ENCODE results near the gene GNA15. TPM values are rescaled to one million over a fixed set of nuclear protein-coding genes. Genes with fewer than 3 reads are reported as not detected.

The GNA15 gene
- total and polyA plus RNA-seq, 4 donors: 1.8 to 12.5 (median 7.0) TPM

DNA sequence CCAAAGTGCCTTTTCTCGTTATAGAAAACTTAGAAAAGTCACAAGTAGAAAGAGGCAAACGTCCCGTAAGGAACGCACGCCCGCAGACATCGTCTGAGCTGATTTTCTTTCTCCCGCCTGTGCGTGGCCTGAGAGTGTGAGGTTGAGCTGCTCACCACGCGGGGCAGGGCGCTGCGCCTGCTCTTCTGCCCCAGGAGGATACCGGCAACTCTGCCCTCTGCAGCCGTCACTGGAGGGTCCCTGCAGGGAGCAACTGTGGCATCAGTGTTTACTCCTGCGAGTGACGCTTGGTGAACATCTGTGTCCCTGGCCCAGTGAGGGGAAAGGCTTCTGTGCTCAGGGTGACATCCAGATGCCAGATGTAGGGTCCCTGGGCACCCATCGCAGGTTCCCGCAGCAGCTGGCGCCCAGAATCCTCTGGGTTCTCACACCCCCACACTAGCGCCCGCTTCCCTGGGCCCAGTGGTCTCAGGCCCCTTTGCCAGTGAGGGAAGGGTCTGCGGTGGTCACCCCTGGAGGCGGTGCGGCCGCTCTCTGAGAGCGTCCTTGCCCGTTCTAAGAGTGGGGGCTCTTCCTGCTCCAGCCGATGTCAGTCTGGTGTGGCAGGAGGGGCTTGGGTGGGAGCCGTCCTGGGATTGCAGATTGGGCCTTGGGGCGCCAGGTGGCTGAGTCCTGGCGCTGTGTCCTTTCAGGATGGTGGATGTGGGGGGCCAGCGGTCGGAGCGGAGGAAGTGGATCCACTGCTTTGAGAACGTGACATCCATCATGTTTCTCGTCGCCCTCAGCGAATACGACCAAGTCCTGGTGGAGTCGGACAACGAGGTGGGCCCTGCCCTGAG, 17.4 kb upstream of the GNA15 start:
- intact Hi-C loops (cut with DNase I): no loop called here
- DNase-seq (no peak), ATAC-seq (ENCODE audit: low FRiP score) (no peak)
- Histone ChIP-seq H3K27ac (ENCODE audit: low read depth in 1 of 2, low read length in 2 of 2) (no peak overlapping the region), H3K4me1 (ENCODE audit: control insufficient read depth in 1 of 2, insufficient read depth in 2 of 2, low read length in 2 of 2) (no peaks in the 10 kb centered on the region), H3K27me3 (ENCODE audit: control insufficient read depth in 1 of 2, insufficient read depth in 2 of 2, low read length in 1 of 2) (no peaks in the 10 kb centered on the region), H3K9me3 (ENCODE audit: control insufficient read depth, low read length) (no peaks in the 10 kb centered on the region), H3K4me3 (ENCODE audit: low read length in 2 of 2) (no peak overlapping the region), H3K36me3 (ENCODE audit: control insufficient read depth in 1 of 2, insufficient read depth in 2 of 2, low read length in 1 of 2) (no peaks in the 10 kb centered on the region)
- 89 to 91% methylated on average over 42 of the region's 42 CpGs for WGBS, 2 donors

GRCh38 chr19:3119071-3119595, 16.7 kb upstream of the GNA15 start:
- no peak for DNase-seq
- intact Hi-C loops (cut with DNase I): no loop called here
- Histone ChIP-seq H3K27me3 (ENCODE audit: control insufficient read depth in 1 of 2, insufficient read depth in 2 of 2, low read length in 1 of 2) (no peaks in the 10 kb centered on the region), H3K4me1 (ENCODE audit: control insufficient read depth in 1 of 2, insufficient read depth in 2 of 2, low read length in 2 of 2) (no peaks in the 10 kb centered on the region), H3K27ac (ENCODE audit: low read depth in 1 of 2, low read length in 2 of 2) (no peak overlapping the region), H3K4me3 (ENCODE audit: low read length in 2 of 2) (no peak overlapping the region), H3K9me3 (ENCODE audit: control insufficient read depth, low read length) (no peaks in the 10 kb centered on the region), H3K36me3 (ENCODE audit: control insufficient read depth in 1 of 2, insufficient read depth in 2 of 2, low read length in 1 of 2) (no peaks in the 10 kb centered on the region)
- WGBS, 2 donors: 90 to 92% methylated on average over 23 of the region's 23 CpGs
- ATAC-seq (ENCODE audit: low FRiP score): no peak

- H3K27me3 ChIP-seq (ENCODE audit: control insufficient read depth in 1 of 2, insufficient read depth in 2 of 2, low read length in 1 of 2): no peaks in the 10 kb centered on the region
- H3K4me3 ChIP-seq (ENCODE audit: low read length in 2 of 2): no peak overlapping the region
- H3K4me1 ChIP-seq (ENCODE audit: control insufficient read depth in 1 of 2, insufficient read depth in 2 of 2, low read length in 2 of 2): no peaks in the 10 kb centered on the region
- DNase-seq (no peak), ATAC-seq (ENCODE audit: low FRiP score) (no peak)
- H3K36me3 ChIP-seq (ENCODE audit: control insufficient read depth in 1 of 2, insufficient read depth in 2 of 2, low read length in 1 of 2): no peaks in the 10 kb centered on the region
- no peak overlapping the region for H3K27ac ChIP-seq (ENCODE audit: low read depth in 1 of 2, low read length in 2 of 2)
- H3K9me3 ChIP-seq (ENCODE audit: control insufficient read depth, low read length): no peaks in the 10 kb centered on the region
- 83 to 85% methylated on average over 26 of the region's 26 CpGs for WGBS, 2 donors
- intact Hi-C loops (cut with DNase I): no loop called here
Measured at GRCh38 chr19:3119693-3120380, 16.0 kb upstream of the GNA15 start.

DNA sequence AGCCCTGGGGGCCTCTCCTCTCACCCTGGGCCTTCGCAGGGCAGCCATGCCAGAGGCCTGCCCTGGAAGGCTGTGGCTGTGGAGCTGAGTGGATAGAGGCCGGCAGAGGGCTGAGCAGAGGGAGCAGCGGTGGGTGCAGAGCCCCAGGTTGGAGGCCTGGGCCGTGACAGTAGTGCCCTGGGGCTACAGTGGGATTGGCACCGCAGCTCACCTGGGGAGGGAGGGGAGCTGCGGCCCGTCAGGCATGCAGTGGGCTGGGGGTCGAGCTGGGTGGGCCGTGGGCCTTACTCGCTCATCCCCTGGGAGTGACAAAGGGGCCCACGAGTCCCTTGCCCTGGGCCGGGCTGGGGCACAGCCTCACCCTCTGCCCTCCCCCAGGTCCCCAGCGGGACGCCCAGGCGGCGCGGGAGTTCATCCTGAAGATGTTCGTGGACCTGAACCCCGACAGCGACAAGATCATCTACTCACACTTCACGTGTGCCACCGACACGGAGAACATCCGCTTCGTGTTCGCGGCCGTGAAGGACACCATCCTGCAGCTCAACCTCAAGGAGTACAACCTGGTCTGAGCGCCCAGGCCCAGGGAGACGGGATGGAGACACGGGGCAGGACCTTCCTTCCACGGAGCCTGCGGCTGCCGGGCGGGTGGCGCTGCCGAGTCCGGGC, 15.1 kb upstream of the GNA15 start:
- Histone ChIP-seq H3K27me3 (ENCODE audit: control insufficient read depth in 1 of 2, insufficient read depth in 2 of 2, low read length in 1 of 2) (no peaks in the 10 kb centered on the region), H3K27ac (ENCODE audit: low read depth in 1 of 2, low read length in 2 of 2) (no peak overlapping the region), H3K9me3 (ENCODE audit: control insufficient read depth, low read length) (no peaks in the 10 kb centered on the region), H3K36me3 (ENCODE audit: control insufficient read depth in 1 of 2, insufficient read depth in 2 of 2, low read length in 1 of 2) (no peaks in the 10 kb centered on the region), H3K4me1 (ENCODE audit: control insufficient read depth in 1 of 2, insufficient read depth in 2 of 2, low read length in 2 of 2) (no peaks in the 10 kb centered on the region), H3K4me3 (ENCODE audit: low read length in 2 of 2) (no peak overlapping the region)
- ATAC-seq (ENCODE audit: low FRiP score): no peak
- no peak for DNase-seq
- intact Hi-C loops (cut with DNase I): no loop called here
- WGBS, 2 donors: 91 to 93% methylated on average over 36 to 38 of the region's 38 CpGs

DNA sequence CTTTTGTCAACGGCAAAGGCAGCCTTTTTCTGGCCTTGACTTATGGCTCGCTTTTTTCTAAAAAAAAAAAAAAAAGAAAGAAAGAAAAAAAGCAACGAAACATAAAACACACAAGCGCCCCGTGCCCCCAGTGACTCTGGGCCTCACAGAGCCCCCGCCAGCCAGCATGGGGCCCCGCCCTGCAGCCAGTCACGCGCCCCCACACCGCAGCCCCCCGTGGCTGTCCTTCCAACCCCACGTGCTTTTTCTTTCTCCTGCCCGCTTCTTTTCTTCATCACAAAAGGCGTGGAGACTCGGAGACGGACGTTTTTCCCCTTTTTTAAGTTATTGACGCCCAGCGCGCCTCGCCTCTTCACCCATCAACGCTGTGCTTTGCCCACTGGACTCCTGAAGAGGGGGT, 14.4 kb upstream of the GNA15 start:
- intact Hi-C loops (cut with DNase I): no loop called here
- Histone ChIP-seq H3K4me1 (ENCODE audit: control insufficient read depth in 1 of 2, insufficient read depth in 2 of 2, low read length in 2 of 2) (no peaks in the 10 kb centered on the region), H3K4me3 (ENCODE audit: low read length in 2 of 2) (no peak overlapping the region), H3K36me3 (ENCODE audit: control insufficient read depth in 1 of 2, insufficient read depth in 2 of 2, low read length in 1 of 2) (no peaks in the 10 kb centered on the region), H3K27me3 (ENCODE audit: control insufficient read depth in 1 of 2, insufficient read depth in 2 of 2, low read length in 1 of 2) (no peaks in the 10 kb centered on the region), H3K27ac (ENCODE audit: low read depth in 1 of 2, low read length in 2 of 2) (no peak overlapping the region), H3K9me3 (ENCODE audit: control insufficient read depth, low read length) (no peaks in the 10 kb centered on the region)
- 86 to 88% methylated on average over 22 of the region's 22 CpGs for WGBS, 2 donors
- DNase-seq (no peak), ATAC-seq (ENCODE audit: low FRiP score) (no peak)

DNA sequence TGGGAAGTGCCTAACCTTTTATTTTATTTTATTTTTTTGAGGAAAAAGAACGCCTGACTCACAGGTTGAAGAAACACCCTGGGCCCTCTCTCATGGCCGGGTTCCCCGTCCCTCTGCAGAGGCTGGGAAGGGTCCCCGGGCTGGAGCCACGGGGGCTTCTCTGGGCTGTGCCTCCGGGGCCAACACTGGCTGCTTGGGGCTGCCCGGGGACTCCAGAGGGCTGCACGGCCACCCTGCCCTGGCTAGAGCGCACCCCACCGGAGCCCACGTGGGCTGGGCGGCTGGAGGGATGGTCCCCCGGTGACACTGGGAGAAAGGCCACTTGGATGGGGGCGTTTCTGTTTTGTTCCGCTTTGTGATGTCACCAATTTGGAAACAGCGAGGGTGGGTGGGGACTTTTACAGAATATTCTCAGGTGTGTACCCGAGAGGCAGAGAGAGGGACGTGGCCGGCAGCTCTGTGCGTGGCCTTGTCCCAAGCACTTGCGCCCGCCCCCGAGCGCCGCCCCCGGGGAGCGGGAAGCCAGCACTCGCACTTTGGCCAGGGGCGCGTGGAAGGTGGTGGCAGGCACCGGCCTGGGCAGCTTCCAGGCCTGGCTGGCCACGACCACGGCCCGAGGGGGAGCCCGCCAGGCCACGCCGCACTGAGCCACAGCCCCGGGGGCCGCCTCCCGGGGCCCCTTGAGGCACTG, 13.9 kb upstream of the GNA15 start:
- Histone ChIP-seq H3K4me1 (ENCODE audit: control insufficient read depth in 1 of 2, insufficient read depth in 2 of 2, low read length in 2 of 2) (no peaks in the 10 kb centered on the region), H3K36me3 (ENCODE audit: control insufficient read depth in 1 of 2, insufficient read depth in 2 of 2, low read length in 1 of 2) (no peaks in the 10 kb centered on the region), H3K27me3 (ENCODE audit: control insufficient read depth in 1 of 2, insufficient read depth in 2 of 2, low read length in 1 of 2) (no peaks in the 10 kb centered on the region), H3K4me3 (ENCODE audit: low read length in 2 of 2) (no peak overlapping the region), H3K27ac (ENCODE audit: low read depth in 1 of 2, low read length in 2 of 2) (no peak overlapping the region), H3K9me3 (ENCODE audit: control insufficient read depth, low read length) (no peaks in the 10 kb centered on the region)
- DNase-seq (no peak), ATAC-seq (ENCODE audit: low FRiP score) (no peak)
- WGBS, 2 donors: 88 to 89% methylated on average over 36 to 40 of the region's 40 CpGs
- intact Hi-C loops (cut with DNase I): no loop called here

GRCh38 chr19:3122512-3122870, 13.3 kb upstream of the GNA15 start:
- no peaks in the 10 kb centered on the region for H3K9me3 ChIP-seq (ENCODE audit: control insufficient read depth, low read length)
- WGBS, 2 donors: 84 to 89% methylated on average over 22 of the region's 22 CpGs
- H3K4me1 ChIP-seq (ENCODE audit: control insufficient read depth in 1 of 2, insufficient read depth in 2 of 2, low read length in 2 of 2): no peaks in the 10 kb centered on the region
- H3K27me3 ChIP-seq (ENCODE audit: control insufficient read depth in 1 of 2, insufficient read depth in 2 of 2, low read length in 1 of 2): no peaks in the 10 kb centered on the region
- ATAC-seq (ENCODE audit: low FRiP score) (no peak), DNase-seq (no peak)
- intact Hi-C loops (cut with DNase I): no loop called here
- H3K27ac ChIP-seq (ENCODE audit: low read depth in 1 of 2, low read length in 2 of 2): no peak overlapping the region
- no peak overlapping the region for H3K4me3 ChIP-seq (ENCODE audit: low read length in 2 of 2)
- no peaks in the 10 kb centered on the region for H3K36me3 ChIP-seq (ENCODE audit: control insufficient read depth in 1 of 2, insufficient read depth in 2 of 2, low read length in 1 of 2)

DNA sequence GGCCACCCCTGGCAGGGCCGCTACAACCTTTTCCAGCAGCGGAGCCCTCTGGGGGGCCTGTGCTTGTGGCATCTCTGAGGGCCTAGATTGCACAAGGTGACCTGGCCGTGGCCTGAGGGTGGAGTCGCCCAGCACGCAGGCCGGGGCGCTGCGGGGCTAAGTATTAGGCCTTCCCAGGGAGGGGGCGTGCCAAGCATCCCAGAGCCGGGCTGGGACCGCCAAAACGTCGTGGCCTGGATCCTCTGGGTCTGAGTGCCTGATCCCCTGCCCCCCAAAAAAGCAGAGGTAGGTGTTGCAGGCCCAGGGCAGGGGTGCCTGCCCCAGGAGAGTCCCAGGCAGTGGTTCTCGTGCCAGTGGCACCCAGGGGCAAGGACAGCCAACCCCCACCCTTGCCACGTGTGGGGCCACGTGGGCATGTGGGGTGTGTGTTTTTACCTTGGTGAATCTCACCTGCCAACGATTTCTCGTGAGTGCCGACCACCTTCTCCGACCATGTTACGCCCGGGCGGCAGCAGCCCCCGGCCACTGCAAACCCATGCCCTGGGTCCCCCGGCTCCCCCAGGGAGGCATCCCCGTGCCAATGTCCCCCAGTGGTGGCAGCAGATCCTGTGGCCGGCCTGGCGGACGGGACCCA, 12.6 kb upstream of the GNA15 start:
- H3K36me3 ChIP-seq (ENCODE audit: control insufficient read depth in 1 of 2, insufficient read depth in 2 of 2, low read length in 1 of 2): no peaks in the 10 kb centered on the region

More for the DNA sequence above, 12.6 kb upstream of the GNA15 start:
- intact Hi-C loops (cut with DNase I): no loop called here
- Histone ChIP-seq H3K9me3 (ENCODE audit: control insufficient read depth, low read length) (no peaks in the 10 kb centered on the region), H3K4me1 (ENCODE audit: control insufficient read depth in 1 of 2, insufficient read depth in 2 of 2, low read length in 2 of 2) (no peaks in the 10 kb centered on the region), H3K4me3 (ENCODE audit: low read length in 2 of 2) (no peak overlapping the region), H3K27ac (ENCODE audit: low read depth in 1 of 2, low read length in 2 of 2) (no peak overlapping the region), H3K27me3 (ENCODE audit: control insufficient read depth in 1 of 2, insufficient read depth in 2 of 2, low read length in 1 of 2) (no peaks in the 10 kb centered on the region)
- ATAC-seq (ENCODE audit: low FRiP score): peak; percentile 24
- no peak for DNase-seq
- 81 to 83% methylated on average over 26 to 29 of the region's 29 CpGs for WGBS, 2 donors

Measured in aorta (tissue), 5 donors.